Fibroblast of lung (primary cell): ENCODE data around the gene GDI1. TPM values are rescaled to one million over a fixed set of nuclear protein-coding genes. Genes with fewer than 3 reads are reported as not detected.

Experiments used
- DNase-seq, 2 donors: peaks; one replicate each; pipeline versions ENCODE4 v3.0.0 to v3.0.0-alpha.2; 2010; ENCODE audit warnings: low read depth in 2 of 2
- H2AFZ ChIP-seq: 2 replicates; pipeline ENCODE4 v1.5.1; 2012; ENCODE audit warnings: low read length, control low read depth, inconsistent platforms
- H3K27ac ChIP-seq: 2 replicates; pipeline ENCODE4 v1.5.1; 2011; ENCODE audit warnings: low read length, control low read depth; ENCODE audit not compliant: insufficient read depth
- H3K27me3 ChIP-seq: 2 replicates; pipeline ENCODE4 v1.5.1; 2011; ENCODE audit warnings: mild to moderate bottlenecking, low read length; ENCODE audit not compliant: control insufficient read depth, insufficient read depth
- H3K36me3 ChIP-seq: 2 replicates; pipeline ENCODE4 v1.5.1; 2011; ENCODE audit warnings: low read length; ENCODE audit not compliant: control insufficient read depth, insufficient read depth
- H3K4me1 ChIP-seq: 2 replicates; pipeline ENCODE4 v1.5.1; 2011; ENCODE audit warnings: low read length; ENCODE audit not compliant: control insufficient read depth, insufficient read depth; ENCODE audit errors: extremely low read depth
- H3K4me2 ChIP-seq: 2 replicates; pipeline ENCODE4 v1.5.1; 2011; ENCODE audit warnings: low read length, control low read depth; ENCODE audit not compliant: insufficient read depth; ENCODE audit errors: extremely low read depth
- H3K4me3 ChIP-seq, 4 experiments: fragments of 200-600 bp in 1 of 4; sonication (generic) in 1 of 4; replicated peaks in 1 of 4; 2 replicates each; pipeline ENCODE4 v1.5.1; 2011 to 2016; ENCODE audit warnings: low read length in 4 of 4, low read depth in 3 of 4, mild to moderate bottlenecking in 3 of 4, control low read depth in 2 of 4, inconsistent platforms in 1 of 4, mixed read lengths in 1 of 4; ENCODE audit not compliant: insufficient read depth in 1 of 4; ENCODE audit errors: control extremely low read depth in 1 of 4
- H3K79me2 ChIP-seq: 2 replicates; pipeline ENCODE4 v1.5.1; 2012; ENCODE audit warnings: mild to moderate bottlenecking, low read length, inconsistent platforms; ENCODE audit not compliant: control insufficient read depth, insufficient read depth
- H3K9ac ChIP-seq: 2 replicates; pipeline ENCODE4 v1.5.1; 2011; ENCODE audit warnings: mild to moderate bottlenecking, low read length, control low read depth; ENCODE audit not compliant: insufficient read depth
- H3K9me3 ChIP-seq: 2 replicates; pipeline ENCODE4 v1.5.1; 2012; ENCODE audit warnings: low read depth, low read length; ENCODE audit not compliant: control insufficient read depth, insufficient read depth
- H4K20me1 ChIP-seq: 2 replicates; pipeline ENCODE4 v1.5.1; 2011; ENCODE audit warnings: low read length; ENCODE audit not compliant: control insufficient read depth, insufficient read depth; ENCODE audit errors: extremely low read depth
- CTCF ChIP-seq, 2 donors: IDR thresholded peaks in 1 of 2; conservative IDR thresholded peaks in 1 of 2; 1 replicate in 1 of 2; 2 replicates in 1 of 2; pipeline ENCODE4 v1.5.1; 2011 to 2012; ENCODE audit warnings: low read length in 2 of 2, control low read depth in 1 of 2, inconsistent platforms in 1 of 2, low read depth in 1 of 2, mild to moderate bottlenecking in 1 of 2
- EZH2 ChIP-seq: IDR thresholded peaks from 2 replicates; pipeline ENCODE4 v1.5.1; 2012; ENCODE audit warnings: low read length, control low read depth, mild to moderate bottlenecking; ENCODE audit errors: missing control alignments
- polyA plus RNA-seq, 2 donors: library from polyadenylated mRNA; depleted of rRNA in 1 of 2; stranded (reverse) in 1 of 2; unstranded in 1 of 2; fragments of >200 nt; gene quantifications; 2 replicates each; pipeline ENCODE4 v1.2.1, GENCODE V29; 2011 to 2012; ENCODE audit warnings: missing spikeins in 1 of 2
- total RNA-seq: library from RNA; depleted of rRNA; stranded (reverse); fragments of >200 nt; gene quantifications from 2 replicates; pipeline ENCODE4 v1.2.1, GENCODE V29; 2014

The GDI1 gene
- total and polyA plus RNA-seq, 2 donors (not counting 1 experiment from before 2014, with no cell fraction given): 86.5 to 134 TPM

DNA sequence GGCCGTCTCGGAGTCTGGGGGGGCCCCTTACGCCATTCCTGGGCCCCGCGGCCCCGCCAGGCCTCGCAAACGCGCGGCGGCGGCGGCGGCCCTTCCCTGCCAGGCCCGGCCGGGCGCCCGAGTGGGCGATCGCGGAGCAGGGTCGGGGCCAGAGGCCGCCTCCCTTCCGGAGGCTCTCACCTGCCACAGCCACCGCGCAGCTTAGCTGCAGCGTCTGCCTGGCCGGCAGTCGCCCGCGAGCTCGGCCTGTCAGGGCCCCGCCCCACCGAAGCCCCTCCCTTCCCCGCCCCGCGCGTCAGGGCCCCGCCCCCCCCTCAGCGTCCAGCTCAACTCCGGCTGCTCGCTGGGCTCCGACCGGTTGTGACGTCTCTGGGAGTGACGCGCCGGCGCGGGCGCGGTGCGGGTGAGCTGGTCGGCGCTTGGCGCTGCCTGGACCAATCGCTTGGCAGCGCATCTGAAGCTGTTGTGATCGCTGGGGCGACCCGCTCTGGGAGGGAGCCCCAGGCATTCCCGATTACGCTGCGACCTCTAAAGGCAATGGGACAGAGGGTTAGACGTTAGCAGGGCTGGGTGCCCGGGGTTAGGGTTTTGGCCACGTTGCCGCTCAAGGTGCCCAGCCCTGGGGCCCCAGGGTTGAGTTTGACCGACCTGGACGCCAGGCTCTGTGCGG lies 53.6 kb downstream of the GDI1 start, which contains the start of gene SLC10A3:
TSS of gene SLC10A3 (minus strand) at position 216 of the 670 bp plus-strand sequence. CDS start 1,689 bp downstream, outside the sequence.
- H3K79me2 ChIP-seq: peaks cover 4% of the 10 kb centered on the region
- TF ChIP-seq CTCF (conservative IDR thresholded peaks at IDR 0.05 in 1 of 2, IDR thresholded peaks at IDR 0.05 in 1 of 2; ENCODE audit: low read depth in 1 of 2, low read length in 2 of 2) (peak in 1 of 2 donors; percentile 2), EZH2 (no peak)
- H3K9me3 ChIP-seq: no peaks in the 10 kb centered on the region
- H3K27ac ChIP-seq: peak within 1 kb of the TSS; percentile 86
- peaks cover 5% of the 10 kb centered on the region for H3K36me3 ChIP-seq
- peak within 1 kb of the TSS; percentile 85 for H3K4me2 ChIP-seq
- peak within 1 kb of the TSS; percentile 66 for H3K9ac ChIP-seq
- peaks cover 2% of the 10 kb centered on the region for H3K4me1 ChIP-seq
- no peaks in the 10 kb centered on the region for H3K27me3 ChIP-seq
- H4K20me1 ChIP-seq: no peaks in the 10 kb centered on the region
- H3K4me3 ChIP-seq: peak within 1 kb of the TSS; percentile 33 to 67 (median 51)
- DNase-seq: peak; percentile 91 to 92
- no peak within 1 kb of the TSS for H2AFZ ChIP-seq

Other genes with a start within 250 kb of the GDI1 start
- gene OPN1MW2, start 217.4 kb upstream of the GDI1 start, total RNA-seq: not detected in 2 replicates
- not detected in 2 replicates for gene OPN1MW2, start 217.4 kb upstream of the GDI1 start, polyA plus RNA-seq
- gene OPN1MW3, start 179.6 kb upstream of the GDI1 start, total RNA-seq: not detected in 2 replicates
- not detected in 2 replicates for gene OPN1MW3, start 179.6 kb upstream of the GDI1 start, polyA plus RNA-seq
- gene TEX28, start 142.0 kb upstream of the GDI1 start, total RNA-seq: not detected in 2 replicates
- gene TEX28, start 142.0 kb upstream of the GDI1 start, polyA plus RNA-seq: not detected in 2 replicates
- gene TKTL1, start 141.4 kb upstream of the GDI1 start, total RNA-seq: not detected in 2 replicates
- not detected in 2 replicates for gene TKTL1, start 141.4 kb upstream of the GDI1 start, polyA plus RNA-seq
- gene FLNA, start 62.5 kb upstream of the GDI1 start, total RNA-seq: 2,298 and 2,728 TPM in 2 replicates
- gene FLNA, start 62.5 kb upstream of the GDI1 start, polyA plus RNA-seq: 654 and 799 TPM in 2 replicates
- gene EMD, start 57.9 kb upstream of the GDI1 start, total RNA-seq: 23.4 and 26.4 TPM in 2 replicates
- gene EMD, start 57.9 kb upstream of the GDI1 start, polyA plus RNA-seq: 72.1 and 82.4 TPM in 2 replicates
- gene RPL10, start 38.8 kb upstream of the GDI1 start, total RNA-seq: 2,291 and 2,319 TPM in 2 replicates
- gene RPL10, start 38.8 kb upstream of the GDI1 start, polyA plus RNA-seq: 4,015 and 4,527 TPM in 2 replicates
- 13.9 and 38.5 TPM in 2 replicates for gene DNASE1L1, start 27.9 kb upstream of the GDI1 start, total RNA-seq
- gene DNASE1L1, start 27.9 kb upstream of the GDI1 start, polyA plus RNA-seq: 11.3 and 13.6 TPM in 2 replicates
- 17.7 and 21.6 TPM in 2 replicates for gene TAFAZZIN, start 25.6 kb upstream of the GDI1 start, total RNA-seq
- 11.2 and 12.1 TPM in 2 replicates for gene TAFAZZIN, start 25.6 kb upstream of the GDI1 start, polyA plus RNA-seq
- 38.8 and 59.8 TPM in 2 replicates for gene ATP6AP1, start 8.5 kb upstream of the GDI1 start, total RNA-seq
- 86.9 and 89.7 TPM in 2 replicates for gene ATP6AP1, start 8.5 kb upstream of the GDI1 start, polyA plus RNA-seq
- 80.1 and 88.1 TPM in 2 replicates for gene FAM50A, start 7.0 kb downstream of the GDI1 start, total RNA-seq
- gene FAM50A, start 7.0 kb downstream of the GDI1 start, polyA plus RNA-seq: 117 and 123 TPM in 2 replicates
- gene PLXNA3, start 21.1 kb downstream of the GDI1 start, total RNA-seq: 11.6 and 17.8 TPM in 2 replicates
- 18.4 and 24.3 TPM in 2 replicates for gene PLXNA3, start 21.1 kb downstream of the GDI1 start, polyA plus RNA-seq
- 13.4 and 20.5 TPM in 2 replicates for gene LAGE3, start 42.1 kb downstream of the GDI1 start, total RNA-seq
- 6.1 and 6.4 TPM in 2 replicates for gene LAGE3, start 42.1 kb downstream of the GDI1 start, polyA plus RNA-seq
- gene UBL4A, start 49.5 kb downstream of the GDI1 start, total RNA-seq: 39.5 and 42.8 TPM in 2 replicates
- 17.9 and 21.7 TPM in 2 replicates for gene UBL4A, start 49.5 kb downstream of the GDI1 start, polyA plus RNA-seq
- 13.9 and 15.2 TPM in 2 replicates for gene SLC10A3, start 53.5 kb downstream of the GDI1 start, total RNA-seq
- 15.5 and 16.0 TPM in 2 replicates for gene SLC10A3, start 53.5 kb downstream of the GDI1 start, polyA plus RNA-seq
- gene FAM3A, start 79.1 kb downstream of the GDI1 start, total RNA-seq: 30.0 and 30.2 TPM in 2 replicates
- gene FAM3A, start 79.1 kb downstream of the GDI1 start, polyA plus RNA-seq: 16.5 and 17.3 TPM in 2 replicates
- 52.1 and 86.2 TPM in 2 replicates for gene G6PD, start 109.7 kb downstream of the GDI1 start, total RNA-seq
- 109 and 229 TPM in 2 replicates for gene G6PD, start 109.7 kb downstream of the GDI1 start, polyA plus RNA-seq
- gene IKBKG, start 110.5 kb downstream of the GDI1 start, total RNA-seq: 8.7 and 20.1 TPM in 2 replicates
- gene IKBKG, start 110.5 kb downstream of the GDI1 start, polyA plus RNA-seq: 14.8 and 27.8 TPM in 2 replicates
- gene CTAG1A, start 148.0 kb downstream of the GDI1 start, total RNA-seq: not detected in 2 replicates
- gene CTAG1A, start 148.0 kb downstream of the GDI1 start, polyA plus RNA-seq: not detected in 2 replicates
- gene CTAG1B, start 182.1 kb downstream of the GDI1 start, total RNA-seq: not detected in 2 replicates
- gene CTAG1B, start 182.1 kb downstream of the GDI1 start, polyA plus RNA-seq: not detected in 2 replicates
- not detected in 2 replicates for gene CTAG2, start 216.4 kb downstream of the GDI1 start, total RNA-seq
- gene CTAG2, start 216.4 kb downstream of the GDI1 start, polyA plus RNA-seq: not detected in 2 replicates